Stimulated activated CD4-positive, alpha-beta T cell treated with anti-CD3 and anti-CD28 coated beads, Interleukin-15, amount 100 ng/mL, for 1 hour (primary cell): Measurements from ENCODE around the gene UBASH3B.

Experiments used
- DNase-seq, 2 donors: peaks; one replicate each; pipeline ENCODE4 v3.0.0-alpha.2; 2020; ENCODE audit warnings: low read depth in 1 of 2, low spot score in 1 of 2

Gene UBASH3B

DNA sequence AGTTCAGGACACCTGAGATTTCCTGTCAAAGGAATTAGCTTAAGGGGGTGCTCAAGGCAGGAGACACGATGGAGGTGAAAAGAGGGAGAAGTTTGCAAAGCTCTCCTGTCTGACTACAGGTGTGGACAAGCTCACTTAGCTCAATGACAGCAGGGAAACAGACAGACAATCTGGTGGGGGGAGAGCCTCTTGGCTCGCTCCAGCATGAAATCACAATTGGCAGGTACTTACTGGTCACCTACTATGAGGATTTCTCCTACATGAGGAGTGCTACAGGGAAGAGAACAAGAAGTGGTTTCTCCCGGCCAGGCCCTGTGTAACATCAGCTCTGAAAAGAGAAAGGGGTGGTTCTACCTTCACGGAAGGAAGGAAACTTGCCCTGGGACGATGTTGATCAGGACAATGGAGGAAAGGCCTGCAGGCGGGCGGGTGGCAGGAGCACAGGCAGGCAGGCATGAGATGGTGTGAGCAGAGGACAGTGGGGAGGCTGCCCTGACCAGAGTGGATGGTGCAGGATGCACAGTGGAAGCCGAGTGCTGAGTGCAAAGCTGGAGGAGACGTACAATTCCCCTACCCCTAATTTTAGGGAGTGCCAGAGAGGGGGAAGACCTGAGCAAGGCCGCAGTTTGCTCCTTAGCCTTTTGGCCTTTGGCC, 124.9 kb downstream of the UBASH3B start:
- no peak for DNase-seq

DNA sequence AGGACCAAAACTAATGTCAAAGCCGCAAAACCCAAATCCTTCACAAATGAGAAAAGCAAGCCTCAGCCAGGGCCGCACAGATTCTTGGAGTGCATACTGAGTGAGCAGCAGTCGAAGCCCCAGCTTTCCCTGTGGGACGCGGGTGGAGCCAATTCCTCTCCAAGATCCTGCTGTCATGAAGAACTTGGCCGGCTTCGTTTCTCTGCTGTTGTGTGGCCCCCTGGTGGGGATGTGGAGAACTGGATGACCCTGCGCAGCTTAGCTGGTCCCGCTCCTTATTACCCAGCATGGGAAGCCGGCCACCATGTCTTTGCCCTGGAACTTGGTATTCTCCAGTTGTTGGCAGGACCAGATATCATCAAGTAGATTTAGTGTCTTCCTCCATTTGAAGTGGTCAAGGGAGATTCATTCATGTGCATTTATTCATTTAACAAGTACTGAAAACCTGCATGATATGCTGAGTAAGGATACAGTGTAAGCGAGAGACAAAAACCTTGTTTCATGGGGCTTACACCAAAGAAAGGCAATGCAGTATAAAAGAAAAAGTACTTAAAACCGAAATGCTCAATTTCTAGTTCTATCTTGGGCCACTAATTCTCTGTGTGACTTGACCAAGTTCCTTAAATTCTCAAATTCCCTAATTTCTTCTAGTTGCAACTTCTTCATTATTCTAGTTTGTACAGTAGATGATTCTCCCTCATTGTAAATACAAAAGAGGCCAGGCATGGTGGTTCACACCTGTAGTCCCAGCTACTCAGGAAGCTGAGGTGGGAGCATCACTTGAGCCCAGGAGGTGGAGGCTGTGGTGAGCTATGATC, 126.1 kb downstream of the UBASH3B start:
- DNase-seq, result peak; percentile 59 to 67

- no peak for DNase-seq
Observed at GRCh38 chr11:122782222-122782621, 126.7 kb downstream of the UBASH3B start.

GRCh38 chr11:122784325-122784955, 128.9 kb downstream of the UBASH3B start:
- no peak for DNase-seq

GRCh38 chr11:122785031-122785541, 129.6 kb downstream of the UBASH3B start:
- DNase-seq, result no peak

- no peak for DNase-seq
Observed at GRCh38 chr11:122786896-122787295, 131.4 kb downstream of the UBASH3B start.

DNA sequence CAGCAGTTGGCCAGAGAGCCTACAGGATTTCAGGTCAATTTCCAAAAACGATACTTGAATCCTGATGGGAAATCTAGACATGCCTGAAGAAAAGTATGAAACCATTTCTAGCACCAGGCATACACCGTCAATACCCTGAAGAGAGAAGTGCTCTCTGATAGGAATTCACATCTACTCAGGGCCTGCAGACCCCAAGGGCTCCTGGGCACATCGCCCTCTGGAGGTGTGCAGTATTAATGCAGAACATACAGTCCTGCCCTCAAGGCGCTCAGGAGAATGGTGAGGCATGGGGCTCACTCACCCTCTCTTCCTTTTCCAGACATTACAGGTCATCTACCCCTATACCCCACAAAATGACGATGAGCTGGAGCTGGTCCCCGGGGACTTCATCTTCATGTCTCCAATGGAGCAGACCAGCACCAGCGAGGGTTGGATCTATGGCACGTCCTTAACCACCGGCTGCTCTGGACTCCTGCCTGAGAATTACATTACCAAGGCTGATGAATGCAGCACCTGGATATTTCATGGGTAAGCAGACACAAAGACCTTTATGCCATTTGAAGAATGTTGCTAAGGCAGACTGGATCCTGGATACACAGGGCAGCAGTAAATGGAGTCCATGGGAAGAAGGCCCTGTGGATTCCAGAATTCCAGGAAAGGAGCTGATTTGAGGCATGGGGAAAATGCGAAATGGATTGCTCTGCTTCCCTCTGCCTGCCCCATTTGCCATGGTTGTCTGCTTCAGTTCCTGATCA, 133.4 kb downstream of the UBASH3B start:
- no peak for DNase-seq

DNA sequence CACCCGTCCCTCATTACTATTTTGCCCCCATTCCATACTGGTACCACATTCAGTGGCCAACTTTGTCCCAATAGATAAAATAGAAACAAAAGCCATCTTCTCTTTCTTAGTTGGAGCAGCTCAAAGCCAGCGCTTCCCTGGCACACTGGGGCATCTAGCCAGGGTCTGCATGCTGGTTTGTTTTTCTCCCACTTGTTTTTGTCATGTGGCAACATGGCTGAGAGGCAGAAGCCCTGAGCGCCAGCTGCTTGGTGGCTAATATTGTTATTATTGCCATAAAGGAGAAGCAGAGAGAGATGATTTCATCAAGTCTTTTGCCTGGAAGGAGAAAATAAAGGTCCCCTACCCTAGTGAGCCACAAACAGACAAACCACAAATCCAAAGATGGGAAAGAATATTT, 134.4 kb downstream of the UBASH3B start:
- DNase-seq, result no peak

DNA sequence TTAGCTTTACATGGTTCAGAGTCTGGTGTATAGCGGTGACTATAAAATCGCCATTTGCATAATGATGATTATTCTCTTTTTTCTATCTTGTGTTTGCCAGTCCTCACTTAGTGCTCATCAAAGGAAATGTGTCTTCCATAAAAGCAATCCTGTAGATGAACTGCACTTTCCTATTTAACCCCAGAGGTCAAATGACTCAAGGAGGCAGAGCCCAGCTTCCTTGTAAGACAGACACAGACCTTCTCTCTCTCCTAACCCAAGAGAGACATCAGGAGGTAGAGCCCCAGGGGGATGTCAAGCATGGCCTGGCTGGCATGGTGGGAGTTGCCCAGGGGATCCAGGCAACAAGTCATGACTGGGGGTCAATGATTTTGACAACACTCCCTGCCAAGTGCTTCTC, 135.9 kb downstream of the UBASH3B start:
- DNase-seq, result no peak

DNA sequence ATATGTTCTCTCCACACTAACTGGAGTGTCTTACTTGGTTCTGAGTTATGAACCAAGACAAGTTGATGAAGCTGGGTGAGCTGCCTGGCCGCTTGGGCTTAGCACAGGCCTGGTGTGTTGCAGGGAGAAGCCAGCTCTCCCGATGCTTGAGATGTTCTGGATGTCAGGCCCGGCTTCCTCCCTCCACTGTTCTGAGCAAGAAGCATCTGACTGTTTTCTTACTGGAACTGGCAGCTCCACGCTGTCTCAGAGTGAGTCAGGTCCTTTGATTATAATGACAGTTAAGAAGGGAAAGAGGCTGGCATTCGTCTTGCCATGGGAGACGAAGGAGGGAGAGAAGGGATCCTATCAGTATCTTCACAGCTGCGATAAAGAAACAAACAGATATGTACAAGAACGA, 136.3 kb downstream of the UBASH3B start:
- no peak for DNase-seq

- DNase-seq, result no peak
Observed at GRCh38 chr11:122793515-122793914, 138.0 kb downstream of the UBASH3B start.

- no peak for DNase-seq
Observed at GRCh38 chr11:122795307-122795706, 139.8 kb downstream of the UBASH3B start.

GRCh38 chr11:122796128-122796717, 140.7 kb downstream of the UBASH3B start:
- peak; percentile 24 to 59 for DNase-seq

- DNase-seq, result no peak
Observed at GRCh38 chr11:122797651-122798050, 142.1 kb downstream of the UBASH3B start.

GRCh38 chr11:122799406-122800105, 144.0 kb downstream of the UBASH3B start:
- DNase-seq, result no peak

- DNase-seq, result no peak
Observed at GRCh38 chr11:122802876-122803275, 147.4 kb downstream of the UBASH3B start.

- DNase-seq, result no peak
Observed at GRCh38 chr11:122803306-122803705, 147.8 kb downstream of the UBASH3B start.

- no peak for DNase-seq
Observed at GRCh38 chr11:122803716-122804115, 148.2 kb downstream of the UBASH3B start.

GRCh38 chr11:122804161-122804560, 148.6 kb downstream of the UBASH3B start:
- DNase-seq, result no peak

DNA sequence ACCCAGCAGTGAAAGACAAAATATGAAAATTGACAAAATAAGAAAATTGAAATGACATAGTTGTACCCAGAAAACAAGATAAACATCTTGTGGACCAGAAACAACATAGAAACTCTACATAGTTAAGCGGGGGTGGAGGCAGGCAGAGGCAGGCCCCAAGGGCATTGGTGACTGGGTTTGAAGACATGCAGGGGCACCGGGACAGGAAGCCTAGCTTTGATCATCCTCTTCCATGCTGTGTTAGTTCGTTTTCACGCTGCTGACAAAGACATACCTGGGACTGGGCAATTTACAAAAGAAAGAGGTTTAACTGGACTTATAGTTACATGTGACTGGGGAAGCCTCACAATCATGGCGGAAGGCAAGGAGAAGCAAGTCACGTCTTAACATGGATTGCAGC, 149.3 kb downstream of the UBASH3B start:
- DNase-seq, result no peak
